SK-N-SH (cell line): ENCODE data around the gene IFNG-AS1.

Source experiments
- EZH2phosphoT487 ChIP-seq: fragments of 200-600 bp; sonication (generic); IDR thresholded peaks from 2 replicates; pipeline ENCODE4 v1.6.1; 2017; ENCODE audit warnings: low read depth, mixed run types, mild to moderate bottlenecking, antibody characterized with exemption, moderate library complexity, borderline replicate concordance
- FOSL2 ChIP-seq: IDR thresholded peaks from 2 replicates; pipeline ENCODE4 v1.4.0; 2012; ENCODE audit warnings: low read depth, mild to moderate bottlenecking, moderate library complexity, borderline replicate concordance
- MXI1 ChIP-seq: IDR thresholded peaks from 2 replicates; pipeline ENCODE4 v1.6.1; 2012; ENCODE audit warnings: mild to moderate bottlenecking, low read depth, low read length, improper control_type of control experiment
- SIN3A ChIP-seq: IDR thresholded peaks from 2 replicates; pipeline ENCODE4 v1.6.1; 2012; ENCODE audit warnings: low read depth, mild to moderate bottlenecking, low read length, moderate library complexity, borderline replicate concordance
- TAF1 ChIP-seq: IDR thresholded peaks from 2 replicates; pipeline ENCODE4 v1.6.1; 2012; ENCODE audit warnings: low read depth, mild to moderate bottlenecking, low read length, moderate library complexity, borderline replicate concordance
- TCF12 ChIP-seq: IDR thresholded peaks from 2 replicates; pipeline ENCODE4 v1.4.0; 2012
- TEAD4 ChIP-seq: IDR thresholded peaks from 2 replicates; pipeline ENCODE4 v1.4.0; 2012; ENCODE audit warnings: mild to moderate bottlenecking, borderline replicate concordance; ENCODE audit not compliant: insufficient read depth
- TF ChIP-seq, protein P1 (sequence below): fragments of 200-600 bp; sonication (generic); IDR thresholded peaks from 2 replicates; pipeline ENCODE4 v1.6.1; 2017; ENCODE audit warnings: antibody characterized with exemption, mild to moderate bottlenecking, moderate library complexity
- TF ChIP-seq, protein P2 (sequence below): IDR thresholded peaks from 2 replicates; pipeline ENCODE4 v1.4.0; 2012; ENCODE audit warnings: low read depth, borderline replicate concordance
- TF ChIP-seq, protein P3 (sequence below): IDR thresholded peaks from 2 replicates; pipeline ENCODE4 v1.4.0; 2012; ENCODE audit warnings: low read depth

DNA sequence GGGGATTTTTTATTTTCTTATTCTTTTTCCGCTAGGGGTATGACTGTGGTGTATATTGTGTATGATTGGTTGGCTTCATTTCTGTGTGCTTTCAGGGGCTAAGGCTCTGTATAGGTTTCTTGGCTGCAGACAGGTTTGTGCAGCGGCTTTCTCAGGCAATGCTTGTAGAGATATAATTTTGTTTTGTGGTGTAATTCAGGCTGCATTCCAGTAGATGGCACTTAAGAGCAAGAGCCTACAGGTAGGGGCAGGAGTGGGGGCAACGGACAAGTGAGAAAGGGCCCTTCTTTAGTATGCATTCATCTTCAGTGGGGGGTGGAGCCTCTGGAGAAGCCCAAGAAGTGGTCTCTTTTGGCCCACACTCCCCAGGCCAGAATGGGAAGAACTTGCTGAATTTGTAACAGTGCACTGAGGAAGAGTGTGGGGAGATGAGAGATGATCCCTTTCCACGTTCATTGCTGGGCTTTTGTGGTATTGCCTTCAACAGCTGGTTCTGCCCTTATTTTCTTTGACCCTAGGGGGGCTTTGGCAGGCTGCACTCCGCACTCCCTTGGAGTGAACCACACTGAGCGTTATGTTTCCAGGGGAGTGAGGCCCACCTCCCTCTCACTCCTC, 78.6 kb downstream of the IFNG-AS1 start:
- TF ChIP-seq, protein P1, sequence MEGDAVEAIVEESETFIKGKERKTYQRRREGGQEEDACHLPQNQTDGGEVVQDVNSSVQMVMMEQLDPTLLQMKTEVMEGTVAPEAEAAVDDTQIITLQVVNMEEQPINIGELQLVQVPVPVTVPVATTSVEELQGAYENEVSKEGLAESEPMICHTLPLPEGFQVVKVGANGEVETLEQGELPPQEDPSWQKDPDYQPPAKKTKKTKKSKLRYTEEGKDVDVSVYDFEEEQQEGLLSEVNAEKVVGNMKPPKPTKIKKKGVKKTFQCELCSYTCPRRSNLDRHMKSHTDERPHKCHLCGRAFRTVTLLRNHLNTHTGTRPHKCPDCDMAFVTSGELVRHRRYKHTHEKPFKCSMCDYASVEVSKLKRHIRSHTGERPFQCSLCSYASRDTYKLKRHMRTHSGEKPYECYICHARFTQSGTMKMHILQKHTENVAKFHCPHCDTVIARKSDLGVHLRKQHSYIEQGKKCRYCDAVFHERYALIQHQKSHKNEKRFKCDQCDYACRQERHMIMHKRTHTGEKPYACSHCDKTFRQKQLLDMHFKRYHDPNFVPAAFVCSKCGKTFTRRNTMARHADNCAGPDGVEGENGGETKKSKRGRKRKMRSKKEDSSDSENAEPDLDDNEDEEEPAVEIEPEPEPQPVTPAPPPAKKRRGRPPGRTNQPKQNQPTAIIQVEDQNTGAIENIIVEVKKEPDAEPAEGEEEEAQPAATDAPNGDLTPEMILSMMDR = peak; percentile 47
- no peak for TF ChIP-seq SIN3A
- TF ChIP-seq TAF1 = no peak
- TF ChIP-seq, protein P2, sequence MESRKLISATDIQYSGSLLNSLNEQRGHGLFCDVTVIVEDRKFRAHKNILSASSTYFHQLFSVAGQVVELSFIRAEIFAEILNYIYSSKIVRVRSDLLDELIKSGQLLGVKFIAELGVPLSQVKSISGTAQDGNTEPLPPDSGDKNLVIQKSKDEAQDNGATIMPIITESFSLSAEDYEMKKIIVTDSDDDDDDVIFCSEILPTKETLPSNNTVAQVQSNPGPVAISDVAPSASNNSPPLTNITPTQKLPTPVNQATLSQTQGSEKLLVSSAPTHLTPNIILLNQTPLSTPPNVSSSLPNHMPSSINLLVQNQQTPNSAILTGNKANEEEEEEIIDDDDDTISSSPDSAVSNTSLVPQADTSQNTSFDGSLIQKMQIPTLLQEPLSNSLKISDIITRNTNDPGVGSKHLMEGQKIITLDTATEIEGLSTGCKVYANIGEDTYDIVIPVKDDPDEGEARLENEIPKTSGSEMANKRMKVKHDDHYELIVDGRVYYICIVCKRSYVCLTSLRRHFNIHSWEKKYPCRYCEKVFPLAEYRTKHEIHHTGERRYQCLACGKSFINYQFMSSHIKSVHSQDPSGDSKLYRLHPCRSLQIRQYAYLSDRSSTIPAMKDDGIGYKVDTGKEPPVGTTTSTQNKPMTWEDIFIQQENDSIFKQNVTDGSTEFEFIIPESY = no peak
- TF ChIP-seq FOSL2 = no peak
- TF ChIP-seq TCF12 = no peak
- no peak for TF ChIP-seq TEAD4
- no peak for TF ChIP-seq MXI1
- TF ChIP-seq EZH2phosphoT487 = no peak
- TF ChIP-seq, protein P3, sequence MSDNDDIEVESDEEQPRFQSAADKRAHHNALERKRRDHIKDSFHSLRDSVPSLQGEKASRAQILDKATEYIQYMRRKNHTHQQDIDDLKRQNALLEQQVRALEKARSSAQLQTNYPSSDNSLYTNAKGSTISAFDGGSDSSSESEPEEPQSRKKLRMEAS = no peak
